ENCODE measurements around the gene PAX4.
"Not testable (repeated sequence)": the region's sequence is repeated elsewhere in the genome, so short reads cannot be mapped to it uniquely, and the experiment has no call there.

PAX4 gene

GRCh38 chr7:127585044-127585953 is 32.6 kb downstream of the PAX4 start, which contains the start of gene GCC1:
Gene GCC1 (minus strand): TSS chr7:127585596. CDS start chr7:127585182, 414 bp downstream.
- Histone ChIP-seq H3K4me3 (ENCODE audit: low read length) (peak within 1 kb of the TSS; percentile 89), H3K4me1 (ENCODE audit: insufficient read depth, low read length) (peaks cover 10% of the 10 kb centered on the region; the same call in 1 of the 2 replicates), H3K9ac (ENCODE audit: low read depth, low read length) (peak within 1 kb of the TSS; percentile 72), H3K36me3 (ENCODE audit: insufficient read depth, low read length) (peaks cover 46% of the 10 kb centered on the region), H3K9me3 (ENCODE audit: insufficient read depth, low read depth, low read length) (no peaks in the 10 kb centered on the region; the same call in 1 of the 2 replicates), H3K27ac (ENCODE audit: low read depth, low read length) (peak within 1 kb of the TSS; percentile 79), H3K27me3 (ENCODE audit: insufficient read depth, low read length) (peaks cover 25% of the 10 kb centered on the region)
- 5% methylated on average over 78 of the region's 78 CpGs for whole genome bisulfite sequencing

DNA sequence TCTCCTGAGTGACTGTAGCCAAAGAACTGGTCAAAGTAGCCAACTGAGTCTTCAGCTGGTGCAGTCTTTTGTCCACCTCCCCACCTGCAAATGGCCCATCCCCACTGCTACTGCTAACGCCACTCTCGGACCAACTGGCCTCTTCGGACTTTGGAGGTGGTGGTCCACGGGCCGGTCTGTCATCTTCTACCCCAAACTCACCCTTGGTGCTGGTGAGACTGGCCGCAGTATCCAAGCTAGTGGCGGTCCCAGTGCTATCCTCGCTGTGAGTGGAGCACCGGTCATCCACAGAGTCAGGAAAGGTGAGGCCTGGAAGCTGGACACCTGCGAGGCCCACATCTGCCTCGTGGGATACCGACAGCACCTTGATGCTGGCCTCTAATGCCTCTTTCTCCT is 33.3 kb downstream of the PAX4 start:
- Histone ChIP-seq H3K27ac (ENCODE audit: low read depth, low read length) (no peak overlapping the region), H3K27me3 (ENCODE audit: insufficient read depth, low read length) (peaks cover 25% of the 10 kb centered on the region), H3K9me3 (ENCODE audit: insufficient read depth, low read depth, low read length) (no peaks in the 10 kb centered on the region; the same call in 1 of the 2 replicates), H3K4me3 (ENCODE audit: low read length) (peak overlapping the region; percentile 89), H3K9ac (ENCODE audit: low read depth, low read length) (peak overlapping the region; percentile 72), H3K4me1 (ENCODE audit: insufficient read depth, low read length) (peaks cover 10% of the 10 kb centered on the region; the same call in 1 of the 2 replicates), H3K36me3 (ENCODE audit: insufficient read depth, low read length) (peaks cover 42% of the 10 kb centered on the region)
- 39% methylated on average over 12 of the region's 12 CpGs for WGBS

DNA sequence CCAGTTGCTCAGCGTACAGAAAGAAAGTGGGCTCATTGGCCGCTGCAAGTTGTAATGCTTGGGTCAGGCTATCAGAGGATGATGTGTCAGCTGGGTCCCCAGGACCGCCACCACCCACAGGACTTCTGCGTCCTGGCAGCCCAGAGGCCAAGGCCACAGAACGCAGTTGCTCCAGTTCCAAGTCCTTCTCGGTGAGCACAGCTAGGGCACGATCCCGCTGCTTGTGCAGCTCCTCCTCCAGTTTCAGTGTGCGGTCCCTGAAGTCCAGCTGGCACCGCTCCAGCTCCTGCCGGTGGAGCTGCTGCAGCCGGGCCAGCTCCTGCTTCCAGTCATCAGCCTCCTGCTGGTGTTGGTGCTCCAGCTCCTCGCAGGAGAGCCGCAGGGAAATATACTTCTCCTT is 35.6 kb downstream of the PAX4 start:
- Histone ChIP-seq H3K27ac (ENCODE audit: low read depth, low read length) (no peak overlapping the region), H3K9me3 (ENCODE audit: insufficient read depth, low read depth, low read length) (no peaks in the 10 kb centered on the region; the same call in 1 of the 2 replicates), H3K36me3 (ENCODE audit: insufficient read depth, low read length) (peaks cover 40% of the 10 kb centered on the region), H3K4me3 (ENCODE audit: low read length) (no peak overlapping the region), H3K27me3 (ENCODE audit: insufficient read depth, low read length) (peaks cover 18% of the 10 kb centered on the region), H3K4me1 (ENCODE audit: insufficient read depth, low read length) (0 out of 2 replicates have a peak, but pooled peaks cover 4% of the 10 kb centered on the region), H3K9ac (ENCODE audit: low read depth, low read length) (no peak overlapping the region)
- 96% methylated on average over 14 of the region's 14 CpGs for WGBS

GRCh38 chr7:127581716-127582115 is 36.2 kb downstream of the PAX4 start:
- Histone ChIP-seq H3K27me3 (ENCODE audit: insufficient read depth, low read length) (peaks cover 12% of the 10 kb centered on the region), H3K4me1 (ENCODE audit: insufficient read depth, low read length) (0 out of 2 replicates have a peak, but pooled peaks cover 4% of the 10 kb centered on the region), H3K9ac (ENCODE audit: low read depth, low read length) (no peak overlapping the region), H3K9me3 (ENCODE audit: insufficient read depth, low read depth, low read length) (no peaks in the 10 kb centered on the region; the same call in 1 of the 2 replicates), H3K27ac (ENCODE audit: low read depth, low read length) (no peak overlapping the region), H3K36me3 (ENCODE audit: insufficient read depth, low read length) (peaks cover 40% of the 10 kb centered on the region), H3K4me3 (ENCODE audit: low read length) (no peak overlapping the region)
- 93% methylated on average over 1 of the region's 1 CpG for WGBS

DNA sequence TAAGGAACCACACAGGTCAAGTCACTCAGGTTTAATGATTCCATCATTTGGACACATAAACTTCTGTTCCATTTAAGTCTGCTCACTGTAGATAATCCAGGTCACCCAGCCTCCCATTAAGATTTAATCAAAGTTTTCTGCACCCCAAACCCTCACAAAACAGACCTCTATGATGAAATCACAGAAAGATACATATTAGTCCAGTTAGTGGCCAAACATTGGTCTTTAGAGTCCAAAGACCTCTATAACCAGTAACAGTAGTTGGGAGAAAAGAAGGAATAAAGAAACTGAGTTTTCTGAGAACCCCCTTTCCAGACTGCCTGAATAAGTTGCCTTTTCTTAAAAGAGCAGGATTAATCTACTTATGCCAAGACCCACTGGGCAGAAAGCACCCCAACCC is 37.3 kb downstream of the PAX4 start:
- Histone ChIP-seq H3K4me1 (ENCODE audit: insufficient read depth, low read length) (0 out of 2 replicates have a peak, but pooled peaks cover under 1% of the 10 kb centered on the region), H3K9me3 (ENCODE audit: insufficient read depth, low read depth, low read length) (no peaks in the 10 kb centered on the region), H3K27ac (ENCODE audit: low read depth, low read length) (no peak overlapping the region), H3K36me3 (ENCODE audit: insufficient read depth, low read length) (peaks cover 40% of the 10 kb centered on the region), H3K9ac (ENCODE audit: low read depth, low read length) (no peak overlapping the region), H3K27me3 (ENCODE audit: insufficient read depth, low read length) (peaks cover under 1% of the 10 kb centered on the region; the same call in 1 of the 2 replicates), H3K4me3 (ENCODE audit: low read length) (no peak overlapping the region)

- H3K27ac ChIP-seq (ENCODE audit: low read depth, low read length) = no peak overlapping the region
- 92% methylated on average over 3 of the region's 4 CpGs for WGBS
- no peaks in the 10 kb centered on the region for H3K27me3 ChIP-seq (ENCODE audit: insufficient read depth, low read length)
- H3K9me3 ChIP-seq (ENCODE audit: insufficient read depth, low read depth, low read length) = no peaks in the 10 kb centered on the region
- no peak overlapping the region for H3K4me3 ChIP-seq (ENCODE audit: low read length)
- peaks cover 36% of the 10 kb centered on the region for H3K36me3 ChIP-seq (ENCODE audit: insufficient read depth, low read length)
- no peaks in the 10 kb centered on the region for H3K4me1 ChIP-seq (ENCODE audit: insufficient read depth, low read length)
- no peak overlapping the region for H3K9ac ChIP-seq (ENCODE audit: low read depth, low read length)
These were observed 39.1 kb downstream of the PAX4 start for GRCh38 chr7:127578711-127579275.

DNA sequence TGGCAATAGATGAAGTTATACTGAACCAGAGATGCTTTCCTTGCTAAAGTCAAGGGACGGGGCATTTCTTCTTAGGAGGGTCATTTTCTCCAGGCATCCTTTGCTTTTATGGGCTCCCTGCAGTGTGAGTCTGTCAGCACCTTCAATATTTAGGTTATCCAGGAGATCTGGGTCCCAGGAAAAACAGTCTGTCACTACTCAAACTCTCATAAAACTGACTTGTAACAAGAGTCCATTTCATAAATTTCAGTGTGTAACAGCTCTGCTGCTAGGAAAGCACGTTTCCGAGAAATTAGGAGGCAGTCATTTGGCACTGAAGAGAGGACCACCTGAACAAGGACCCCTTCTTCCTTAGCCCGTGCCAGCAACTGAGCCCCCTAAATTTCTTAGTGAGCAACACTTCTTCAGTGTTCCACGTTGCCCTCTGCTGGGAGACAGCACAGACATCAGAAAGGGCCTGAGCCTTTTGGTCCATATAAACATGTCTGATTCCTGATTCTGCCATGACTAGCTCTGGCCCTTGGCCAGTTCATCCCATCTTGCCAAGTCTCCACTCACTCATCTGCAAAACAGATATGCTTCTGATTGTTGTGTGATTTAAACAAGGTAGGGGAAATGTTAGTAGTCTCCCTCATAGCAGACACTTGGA is 39.8 kb downstream of the PAX4 start:
- Histone ChIP-seq H3K9ac (ENCODE audit: low read depth, low read length) (no peak overlapping the region), H3K4me3 (ENCODE audit: low read length) (no peak overlapping the region), H3K9me3 (ENCODE audit: insufficient read depth, low read depth, low read length) (no peaks in the 10 kb centered on the region), H3K4me1 (ENCODE audit: insufficient read depth, low read length) (no peaks in the 10 kb centered on the region), H3K27me3 (ENCODE audit: insufficient read depth, low read length) (no peaks in the 10 kb centered on the region), H3K27ac (ENCODE audit: low read depth, low read length) (no peak overlapping the region), H3K36me3 (ENCODE audit: insufficient read depth, low read length) (peaks cover 30% of the 10 kb centered on the region)
- 79% methylated on average over 5 of the region's 5 CpGs for WGBS

DNA sequence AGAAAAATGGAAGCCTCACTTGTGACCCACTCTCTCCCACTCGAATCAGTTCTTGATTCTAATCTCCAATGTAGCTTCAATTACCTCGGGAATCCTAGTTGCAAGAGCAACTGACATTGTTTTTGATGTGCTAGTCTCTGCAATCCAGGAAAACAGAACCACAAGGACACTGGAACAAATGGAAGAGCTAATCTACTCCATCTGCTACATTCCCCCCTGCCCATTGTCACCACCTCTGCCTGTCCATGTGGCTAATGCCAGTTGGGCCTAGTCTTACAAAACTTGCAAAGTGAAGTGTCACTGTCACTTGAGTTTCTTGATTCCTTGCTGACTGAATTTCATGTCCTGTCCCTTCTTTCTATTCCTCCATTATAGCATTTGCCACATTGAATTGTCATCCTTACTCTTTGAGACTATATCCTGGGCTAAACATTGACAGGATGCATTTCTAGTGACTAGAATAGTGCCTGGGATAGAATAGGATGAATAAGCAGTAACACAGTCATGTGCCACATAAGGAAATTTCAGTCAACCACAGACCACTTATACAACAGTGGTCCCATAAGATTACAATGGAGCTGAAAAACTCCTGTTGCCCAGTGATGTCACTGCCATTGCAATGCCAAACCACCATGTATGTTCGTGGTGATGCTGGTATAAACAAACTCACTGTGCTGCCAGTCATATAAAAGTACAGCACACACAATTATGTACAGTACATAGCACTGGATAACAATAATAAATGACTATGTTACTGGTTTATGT is 46.0 kb downstream of the PAX4 start:
- 90% methylated on average over 3 of the region's 3 CpGs for WGBS
- Histone ChIP-seq H3K9ac (ENCODE audit: low read depth, low read length) (no peak overlapping the region), H3K4me3 (ENCODE audit: low read length) (no peak overlapping the region), H3K9me3 (ENCODE audit: insufficient read depth, low read depth, low read length) (no peaks in the 10 kb centered on the region), H3K27me3 (ENCODE audit: insufficient read depth, low read length) (no peaks in the 10 kb centered on the region), H3K4me1 (ENCODE audit: insufficient read depth, low read length) (no peaks in the 10 kb centered on the region), H3K27ac (ENCODE audit: low read depth, low read length) (no peak overlapping the region), H3K36me3 (ENCODE audit: insufficient read depth, low read length) (no peaks in the 10 kb centered on the region)

GRCh38 chr7:127568034-127568433 is 49.9 kb downstream of the PAX4 start:
- H3K27me3 ChIP-seq (ENCODE audit: insufficient read depth, low read length); H3K9me3 ChIP-seq (ENCODE audit: insufficient read depth, low read depth, low read length); H3K9ac ChIP-seq (ENCODE audit: low read depth, low read length); H3K36me3 ChIP-seq (ENCODE audit: insufficient read depth, low read length); H3K4me3 ChIP-seq (ENCODE audit: low read length); H3K4me1 ChIP-seq (ENCODE audit: insufficient read depth, low read length); H3K27ac ChIP-seq (ENCODE audit: low read depth, low read length): not testable (repeated sequence)
- WGBS = no CpG with 5 or more reads among the region's 3 CpGs

- Histone ChIP-seq H3K4me1 (ENCODE audit: insufficient read depth, low read length) (no peaks in the 10 kb centered on the region), H3K9me3 (ENCODE audit: insufficient read depth, low read depth, low read length) (no peaks in the 10 kb centered on the region), H3K27ac (ENCODE audit: low read depth, low read length) (no peak overlapping the region), H3K9ac (ENCODE audit: low read depth, low read length) (no peak overlapping the region), H3K27me3 (ENCODE audit: insufficient read depth, low read length) (no peaks in the 10 kb centered on the region), H3K36me3 (ENCODE audit: insufficient read depth, low read length) (no peaks in the 10 kb centered on the region), H3K4me3 (ENCODE audit: low read length) (no peak overlapping the region)
- whole genome bisulfite sequencing = 92% methylated on average over 2 of the region's 3 CpGs
These were observed 51.7 kb downstream of the PAX4 start for GRCh38 chr7:127566242-127566641.

All from HUES64 (cell line).